PC-3 (cell line): ENCODE measurements around the gene TRIM65. TPM values are rescaled to one million over a fixed set of nuclear protein-coding genes. Genes with fewer than 3 reads are reported as not detected.
"Not testable (repeated sequence)": the region's sequence is repeated elsewhere in the genome, so short reads cannot be mapped to it uniquely, and the experiment has no call there.

ENCODE experiments used
- ATAC-seq: fragments of 200-7000 bp; cut with Tn5 transposase; 2 replicates; pipeline ENCODE4 v1.9.1; 2020; ENCODE audit warnings: mild to moderate bottlenecking, moderate library complexity
- BruUV-seq: library from RNA; stranded (reverse); fragments of 400-500 nt; replicated peaks from 2 replicates; lab custom pipeline; 2021; lab: Mats Ljungman, UMichigan
- CTCF ChIA-PET: fragments of 300-600 bp; sonication (Branson Sonifier 250); formaldehyde crosslinking; loops from one replicate; lab custom pipeline; 2022; ENCODE audit warnings: antibody characterized with exemption; lab: Charles Lee
- POLR2A ChIA-PET: fragments of 300-600 bp; sonication (Branson Sonifier 250); formaldehyde crosslinking; loops from one replicate; lab custom pipeline; 2022; ENCODE audit warnings: antibody characterized with exemption; ENCODE audit not compliant: unreplicated experiment; lab: Charles Lee
- DNase-seq: peaks from one replicate; pipeline ENCODE4 v3.0.0-alpha.2; 2015
- H2AFZ ChIP-seq: fragments of 300-600 bp; sonication (generic); 2 replicates; pipeline ENCODE4 v1.6.0; 2016; ENCODE audit warnings: antibody characterized with exemption, low read length
- H3F3A ChIP-seq: fragments of 300-600 bp; sonication (generic); one replicate; pipeline ENCODE4 v1.6.0; 2017; ENCODE audit warnings: antibody characterized with exemption, low read length, control low read depth, mild to moderate bottlenecking; ENCODE audit not compliant: unreplicated experiment
- H3K27ac ChIP-seq: fragments of 300-600 bp; sonication (generic); 2 replicates; pipeline ENCODE4 v1.5.1; 2016; ENCODE audit warnings: mild to moderate bottlenecking, low read length
- H3K27me3 ChIP-seq: fragments of 300-600 bp; sonication (generic); 2 replicates; pipeline ENCODE4 v1.6.1; 2016; ENCODE audit warnings: low read length, mixed read lengths
- H3K36me3 ChIP-seq: fragments of 300-600 bp; sonication (generic); 2 replicates; pipeline ENCODE4 v1.6.1; 2016; ENCODE audit warnings: low read depth, mixed run types, low read length, mixed read lengths
- H3K4me1 ChIP-seq: fragments of 300-600 bp; sonication (generic); 2 replicates; pipeline ENCODE4 v1.5.1; 2016; ENCODE audit warnings: low read length; ENCODE audit not compliant: insufficient read depth
- H3K4me2 ChIP-seq: fragments of 300-600 bp; sonication (generic); 2 replicates; pipeline ENCODE4 v1.6.0; 2016; ENCODE audit warnings: low read length
- H3K4me3 ChIP-seq: fragments of 300-600 bp; sonication (generic); 2 replicates; pipeline ENCODE4 v1.5.1; 2016; ENCODE audit warnings: mild to moderate bottlenecking, low read length, mixed read lengths
- H3K79me2 ChIP-seq: fragments of 300-600 bp; sonication (generic); 2 replicates; pipeline ENCODE4 v1.6.1; 2017; ENCODE audit warnings: low read length, mixed read lengths
- H3K9ac ChIP-seq: fragments of 300-600 bp; sonication (generic); 2 replicates; pipeline ENCODE4 v1.6.0; 2016; ENCODE audit warnings: mild to moderate bottlenecking, low read length
- H3K9me2 ChIP-seq: fragments of 300-600 bp; sonication (generic); replicated peaks from 2 replicates; pipeline ENCODE4 v1.6.1; 2016; ENCODE audit warnings: mixed run types, low read length, mixed read lengths
- H3K9me3 ChIP-seq: fragments of 300-600 bp; sonication (generic); 2 replicates; pipeline ENCODE4 v1.6.1; 2016; ENCODE audit warnings: low read length, mixed read lengths
- H4K20me1 ChIP-seq: fragments of 300-600 bp; sonication (generic); 2 replicates; pipeline ENCODE4 v1.6.1; 2016; ENCODE audit warnings: low read length, mixed read lengths
- CTCF ChIP-seq: fragments of 300-600 bp; sonication (generic); conservative IDR thresholded peaks from 2 replicates; pipeline ENCODE4 v1.5.1; 2017; ENCODE audit warnings: antibody characterized with exemption, low read depth, mild to moderate bottlenecking, low read length
- EZH2 ChIP-seq: fragments of 300-600 bp; sonication (generic); IDR thresholded peaks from one replicate; pipeline ENCODE4 v1.6.1; 2017; ENCODE audit warnings: antibody characterized with exemption, mild to moderate bottlenecking, low read length; ENCODE audit not compliant: unreplicated experiment
- EZH2phosphoT487 ChIP-seq: fragments of 300-600 bp; sonication (generic); IDR thresholded peaks from 2 replicates; pipeline ENCODE4 v1.6.1; 2018; ENCODE audit warnings: mild to moderate bottlenecking, antibody characterized with exemption, low read length, borderline replicate concordance
- intact Hi-C: fragments of 100-400 bp; cut with micrococcal nuclease; formaldehyde crosslinking; loops from 2 replicates; pipeline ENCODE4 v1.9.0; 2023
- total RNA-seq: library from RNA; depleted of rRNA; stranded (reverse); fragments of >200 nt; gene quantifications from 2 replicates; pipeline ENCODE4 v1.2.3, GENCODE V29; 2014

TRIM65 gene
- total RNA-seq, 1 experiment from 2014 or later, result 32.3 TPM

- H3F3A ChIP-seq, result no peaks in the 10 kb centered on the region
- H3K27ac ChIP-seq, result no peak overlapping the region
- no peaks in the 10 kb centered on the region for H3K9me3 ChIP-seq
- H3K36me3 ChIP-seq, result no peaks in the 10 kb centered on the region
- POLR2A ChIA-PET, result no interaction called here
- no peaks in the 10 kb centered on the region for H3K27me3 ChIP-seq
- no peaks in the 10 kb centered on the region for H3K9me2 ChIP-seq
- no peaks in the 10 kb centered on the region for H3K79me2 ChIP-seq
- H3K4me3 ChIP-seq, result no peak overlapping the region
- H3K4me2 ChIP-seq, result no peak overlapping the region
- H4K20me1 ChIP-seq, result no peaks in the 10 kb centered on the region
- TF ChIP-seq EZH2 (no peak), EZH2phosphoT487 (no peak), CTCF (no peak)
- no peak overlapping the region for H2AFZ ChIP-seq
- intact Hi-C loops, result no loop called here
- DNase-seq (no peak), ATAC-seq (no peak)
- H3K9ac ChIP-seq, result no peak overlapping the region
- H3K4me1 ChIP-seq, result no peaks in the 10 kb centered on the region
- CTCF ChIA-PET, result no interaction called here
- BruUV-seq, result no TSS peak
These were observed 34.8 kb downstream of the TRIM65 start for GRCh38 chr17:75861927-75862317.

- H4K20me1 ChIP-seq, H3K79me2 ChIP-seq, DNase-seq, H3K4me2 ChIP-seq, H2AFZ ChIP-seq, H3K27me3 ChIP-seq, H3K9me2 ChIP-seq, H3F3A ChIP-seq, ATAC-seq, H3K36me3 ChIP-seq, H3K9ac ChIP-seq, H3K9me3 ChIP-seq, BruUV-seq, H3K27ac ChIP-seq, H3K4me3 ChIP-seq, intact Hi-C loops: not testable (repeated sequence)
- peaks cover 11% of the 10 kb centered on the region for H3K4me1 ChIP-seq
- ChIA-PET CTCF (interaction anchor here (0.6 to 1.1 kb wide), 4 partner anchors 14 to 147 kb away, joined by 3 to 12 read pairs (median 7); partner anchors contain the start of gene TRIM65), POLR2A (interaction anchor here (0.7 kb wide), 1 partner anchor 23 kb away, joined by 15 read pairs; no protein-coding TSS in a partner anchor)
These were observed 37.4 kb downstream of the TRIM65 start for GRCh38 chr17:75859358-75859757.

GRCh38 chr17:75856062-75856756 lies 40.5 kb downstream of the TRIM65 start:
- ChIA-PET CTCF (interaction anchor here (0.5 to 3.2 kb wide), 8 partner anchors 11 to 697 kb away, joined by 3 to 30 read pairs (median 4); partner anchors contain the start of genes SMIM5 and TRIM65), POLR2A (interaction anchor here (1.6 to 2.3 kb wide), 3 partner anchors 11 to 76 kb away, joined by 7 to 18 read pairs (median 16); a partner anchor contains a TSS)
- no peaks in the 10 kb centered on the region for H3K9me3 ChIP-seq
- intact Hi-C loops, result no loop called here
- H3K79me2 ChIP-seq, result peaks cover 24% of the 10 kb centered on the region
- H3K4me3 ChIP-seq, result peak overlapping the region; percentile 86
- no peaks in the 10 kb centered on the region for H3K9me2 ChIP-seq
- TF ChIP-seq EZH2, result no peak
- no peak for TF ChIP-seq EZH2phosphoT487
- peak; percentile 51; the same call in 1 of the 2 replicates for TF ChIP-seq CTCF
- DNase-seq (peak; percentile 45), ATAC-seq (no peak; the same call in 1 of the 2 replicates)
- peak overlapping the region; percentile 93 for H3K4me2 ChIP-seq
- H4K20me1 ChIP-seq, result no peaks in the 10 kb centered on the region
- BruUV-seq, result TSS peak; percentile 77
- H3K9ac ChIP-seq, result peak overlapping the region; percentile 77
- H3K36me3 ChIP-seq, result peaks cover 2% of the 10 kb centered on the region; the same call in 1 of the 2 replicates
- H3K27me3 ChIP-seq, result no peaks in the 10 kb centered on the region
- peak overlapping the region; percentile 86 for H2AFZ ChIP-seq
- peaks cover 28% of the 10 kb centered on the region for H3K4me1 ChIP-seq
- H3F3A ChIP-seq, result no peaks in the 10 kb centered on the region
- no peak overlapping the region; the same call in 1 of the 2 replicates for H3K27ac ChIP-seq
